Superior temporal gyrus (tissue), 1 donor: ENCODE results near the gene PIWIL4.

ENCODE experiments used
- DNase-seq: peaks from one replicate; pipeline ENCODE4 v3.0.0-alpha.2; 2016; ENCODE audit errors: extremely low spot score

Gene PIWIL4

GRCh38 chr11:94662846-94663390 lies 95.8 kb downstream of the PIWIL4 start:
- DNase-seq: no peak

DNA sequence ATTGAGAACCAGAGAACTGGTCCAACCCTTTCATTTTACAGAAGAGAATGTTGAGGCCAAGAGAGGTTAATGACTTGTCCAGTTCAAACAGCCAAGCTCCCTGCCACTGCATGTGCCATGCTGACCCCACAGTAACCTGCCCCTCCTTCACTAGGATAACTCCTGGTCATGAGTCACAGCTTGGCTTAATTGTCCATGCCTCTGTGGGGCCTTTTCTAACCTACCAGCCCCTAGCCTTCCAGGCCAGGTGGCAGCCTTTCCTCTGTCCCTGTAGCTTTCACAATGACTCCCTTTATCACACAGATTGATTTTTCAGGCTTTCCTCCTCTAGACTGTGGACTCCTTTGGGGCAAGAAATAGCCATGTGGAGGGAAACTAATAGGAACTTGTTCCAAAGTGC lies 97.2 kb downstream of the PIWIL4 start:
- DNase-seq: no peak

GRCh38 chr11:94665116-94665659 lies 98.0 kb downstream of the PIWIL4 start:
- DNase-seq: no peak

GRCh38 chr11:94666792-94667721 lies 99.9 kb downstream of the PIWIL4 start:
- DNase-seq: no peak

GRCh38 chr11:94668212-94668793 lies 101.1 kb downstream of the PIWIL4 start:
- no peak for DNase-seq

GRCh38 chr11:94669023-94669422 lies 101.9 kb downstream of the PIWIL4 start:
- no peak for DNase-seq
